ENCODE data around the gene SPOCK1.

SPOCK1 gene

GRCh38 chr5:137216976-137217598 lies 282.0 kb downstream of the SPOCK1 start:
- DNase-seq: no peak

- DNase-seq: no peak
Measured at GRCh38 chr5:137215780-137216179, 283.3 kb downstream of the SPOCK1 start.

- DNase-seq: no peak
Measured at GRCh38 chr5:137215261-137215660, 283.9 kb downstream of the SPOCK1 start.

- DNase-seq: no peak
Measured at GRCh38 chr5:137214446-137215189, 284.5 kb downstream of the SPOCK1 start.

- DNase-seq: no peak
Measured at GRCh38 chr5:137212471-137212870, 286.7 kb downstream of the SPOCK1 start.

GRCh38 chr5:137209232-137209809 lies 289.8 kb downstream of the SPOCK1 start:
- DNase-seq: no peak

- DNase-seq: no peak
Measured at GRCh38 chr5:137207023-137207760, 291.9 kb downstream of the SPOCK1 start.

GRCh38 chr5:137206030-137206715 lies 293.0 kb downstream of the SPOCK1 start:
- no peak for DNase-seq

GRCh38 chr5:137205231-137206027 lies 293.7 kb downstream of the SPOCK1 start:
- DNase-seq: no peak

GRCh38 chr5:137203011-137203632 lies 296.0 kb downstream of the SPOCK1 start:
- no peak for DNase-seq

- no peak for DNase-seq
Measured at GRCh38 chr5:137201876-137202275, 297.2 kb downstream of the SPOCK1 start.

- no peak for DNase-seq
Measured at GRCh38 chr5:137200906-137201700, 298.0 kb downstream of the SPOCK1 start.

GRCh38 chr5:137199966-137200365 lies 299.2 kb downstream of the SPOCK1 start:
- no peak for DNase-seq

GRCh38 chr5:137199201-137199600 lies 299.9 kb downstream of the SPOCK1 start:
- DNase-seq: no peak

GRCh38 chr5:137195483-137195882 lies 303.6 kb downstream of the SPOCK1 start:
- DNase-seq: no peak

- DNase-seq: no peak
Measured at GRCh38 chr5:137194300-137194699, 304.8 kb downstream of the SPOCK1 start.

- DNase-seq: no peak
Measured at GRCh38 chr5:137192293-137192743, 306.8 kb downstream of the SPOCK1 start.

- no peak for DNase-seq
Measured at GRCh38 chr5:137191179-137191578, 307.9 kb downstream of the SPOCK1 start.

GRCh38 chr5:137190441-137190840 lies 308.7 kb downstream of the SPOCK1 start:
- DNase-seq: no peak

- DNase-seq: no peak
Measured at GRCh38 chr5:137190031-137190430, 309.1 kb downstream of the SPOCK1 start.

GRCh38 chr5:137188566-137188965 lies 310.6 kb downstream of the SPOCK1 start:
- DNase-seq: no peak

Data from CD4-positive, alpha-beta T cell treated with Interleukin-10 for 1 hour (primary cell).